Activated CD4-positive, alpha-beta T cell treated with anti-CD3 and anti-CD28 coated beads, Interleukin-2, Interleukin-4, amounts not matched to agents 100 ng/mL and 50 ng/mL, durations not matched to agents 16 hours and 8 hours (primary cell): ENCODE measurements around the gene NPTN.
"Not testable (repeated sequence)": the region's sequence is repeated elsewhere in the genome, so short reads cannot be mapped to it uniquely, and the experiment has no call there.

ENCODE experiments used
- DNase-seq: peaks from one replicate; pipeline ENCODE4 v3.0.0-alpha.2; 2020; ENCODE audit warnings: low spot score

NPTN gene

GRCh38 chr15:73633111-73633990, at the start of gene NPTN:
NPTN (minus strand) TSS chr15:73633389; CDS start chr15:73633215, 174 bp downstream.
- DNase-seq: peak; percentile 98

GRCh38 chr15:73682600-73683090, 49.5 kb upstream of the NPTN start:
- DNase-seq: no peak

- DNase-seq: no peak
Observed at GRCh38 chr15:73681856-73682599, 48.8 kb upstream of the NPTN start.

GRCh38 chr15:73681063-73681462, 47.9 kb upstream of the NPTN start:
- DNase-seq: no peak

GRCh38 chr15:73680549-73680948, 47.4 kb upstream of the NPTN start:
- peak; percentile 18 for DNase-seq

- DNase-seq: no peak
Observed at GRCh38 chr15:73679964-73680363, 46.8 kb upstream of the NPTN start.

GRCh38 chr15:73679180-73679579, 46.0 kb upstream of the NPTN start:
- no peak for DNase-seq

GRCh38 chr15:73678498-73678897, 45.3 kb upstream of the NPTN start:
- no peak for DNase-seq

GRCh38 chr15:73677733-73678132, 44.5 kb upstream of the NPTN start:
- no peak for DNase-seq

GRCh38 chr15:73677146-73677607, 44.0 kb upstream of the NPTN start:
- peak; percentile 51 for DNase-seq

GRCh38 chr15:73674587-73674986, 41.4 kb upstream of the NPTN start:
- no peak for DNase-seq

- DNase-seq: no peak
Observed at GRCh38 chr15:73660455-73660854, 27.3 kb upstream of the NPTN start.

GRCh38 chr15:73658645-73659044, 25.5 kb upstream of the NPTN start:
- DNase-seq: no peak

- no peak for DNase-seq
Observed at GRCh38 chr15:73655724-73656123, 22.5 kb upstream of the NPTN start.

GRCh38 chr15:73654659-73655058, 21.5 kb upstream of the NPTN start:
- no peak for DNase-seq

GRCh38 chr15:73650416-73651126, 17.4 kb upstream of the NPTN start:
- DNase-seq: peak; percentile 50

- no peak for DNase-seq
Observed at GRCh38 chr15:73648014-73648295, 14.8 kb upstream of the NPTN start.

GRCh38 chr15:73647259-73648013, 14.2 kb upstream of the NPTN start:
- no peak for DNase-seq

GRCh38 chr15:73639464-73639863, 6.3 kb upstream of the NPTN start:
- not testable (repeated sequence) for DNase-seq

GRCh38 chr15:73637527-73637926, 4.3 kb upstream of the NPTN start:
- no peak for DNase-seq

- DNase-seq: no peak
Observed at GRCh38 chr15:73633991-73634495, 854 bp upstream of the NPTN start.

GRCh38 chr15:73632670-73633058, 525 bp downstream of the NPTN start:
- DNase-seq: no peak
